Type B pancreatic cell (in vitro differentiated cells): ENCODE results near the gene FBXW7. TPM values are rescaled to one million over a fixed set of nuclear protein-coding genes. Genes with fewer than 3 reads are reported as not detected.
A peak's percentile ranks its signal among the peaks of the same experiment; 100 is the strongest.

Source experiments
- DNase-seq: peaks from one replicate; pipeline ENCODE4 v3.0.0; 2021; ENCODE audit warnings: mixed read lengths; ENCODE audit not compliant: unreplicated experiment; ENCODE audit errors: extremely low spot score
- H3K27ac Mint-ChIP-seq: 2 replicates; pipeline ENCODE4 v1.8.0; 2021; ENCODE audit warnings: mild to moderate bottlenecking, mixed read lengths
- H3K27me3 Mint-ChIP-seq: 2 replicates; pipeline ENCODE4 v1.8.0; 2021; ENCODE audit warnings: mixed read lengths
- H3K36me3 Mint-ChIP-seq: 2 replicates; pipeline ENCODE4 v1.8.0; 2021; ENCODE audit warnings: mixed read lengths
- H3K4me1 Mint-ChIP-seq: one replicate; pipeline ENCODE4 v1.8.0; 2021; ENCODE audit warnings: mixed read lengths; ENCODE audit not compliant: unreplicated experiment
- H3K4me3 Mint-ChIP-seq: 2 replicates; pipeline ENCODE4 v1.8.0; 2021; ENCODE audit warnings: mild to moderate bottlenecking, mixed read lengths
- H3K9me3 Mint-ChIP-seq: 2 replicates; pipeline ENCODE4 v1.8.0; 2021; ENCODE audit warnings: mixed read lengths
- long read RNA-seq: library from polyadenylated mRNA; unstranded; transcript quantifications from one replicate; pipeline ENCODE4 v2.0.0, GENCODE V29; 2020
- total RNA-seq: library from RNA; stranded (reverse); gene quantifications from 2 replicates; pipeline ENCODE4 v1.2.1, GENCODE V29; 2021; ENCODE audit warnings: low replicate concordance
- TF ChIP-seq, protein P1 (sequence below): fragments of 200-600 bp; sonication (generic); conservative IDR thresholded peaks from 2 replicates; pipeline ENCODE4 v1.5.0; 2021; ENCODE audit warnings: antibody characterized with exemption, mild to moderate bottlenecking

FBXW7 gene
- 49.3 and 53.0 TPM in 2 replicates for total RNA-seq
- long read RNA-seq, full-length matches to known transcripts = 63 of 77 reads
- long read RNA-seq, partial matches to known transcripts = 4 of 77 reads
- long read RNA-seq, other reads (novel, unspliced or antisense) = 10 of 77 reads

DNA sequence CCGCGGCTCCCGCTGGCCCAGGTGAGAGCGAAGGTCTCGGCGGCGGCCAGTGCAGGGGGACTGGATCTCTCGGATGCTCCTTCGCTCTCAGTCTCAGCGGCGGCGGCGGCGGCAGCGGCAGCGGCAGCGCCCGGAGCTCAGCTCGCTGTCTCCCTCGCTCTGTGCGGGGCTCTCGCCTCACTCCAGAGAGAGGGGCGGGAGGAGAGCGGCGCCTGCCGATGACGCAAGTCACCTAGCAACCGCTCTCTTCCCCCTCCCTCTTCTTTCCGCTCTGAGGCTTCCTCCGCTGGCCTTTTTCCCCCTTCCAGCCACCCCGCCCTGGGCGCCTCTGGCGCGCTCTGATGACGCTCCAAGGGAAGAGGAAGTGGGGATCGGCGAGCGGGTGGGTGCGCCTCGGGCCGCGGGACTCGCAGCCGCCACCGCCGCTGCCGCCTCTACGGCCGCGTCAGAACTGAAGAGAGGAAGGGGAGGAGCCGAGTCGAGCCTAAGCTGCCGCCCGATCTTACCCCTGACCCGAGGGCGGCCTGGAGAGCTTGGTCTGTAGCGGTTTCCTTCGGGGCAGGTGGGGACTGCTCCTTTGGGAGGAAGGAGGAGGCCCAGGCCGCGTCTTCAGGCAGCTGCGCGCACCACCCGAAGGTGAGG lies at the start of gene FBXW7:
Gene FBXW7, minus strand, starts transcription at position 190 of the 642 bp plus-strand sequence. CDS start 124,289 bp downstream, outside the sequence.
- H3K4me3 Mint-ChIP-seq = peak within 1 kb of the TSS; percentile 96
- DNase-seq = peak; percentile 99
- no peaks in the 10 kb centered on the region for H3K27me3 Mint-ChIP-seq
- peaks cover 4% of the 10 kb centered on the region for H3K36me3 Mint-ChIP-seq
- H3K9me3 Mint-ChIP-seq = no peaks in the 10 kb centered on the region
- H3K27ac Mint-ChIP-seq = peak within 1 kb of the TSS; percentile 97
- TF ChIP-seq, protein P1, sequence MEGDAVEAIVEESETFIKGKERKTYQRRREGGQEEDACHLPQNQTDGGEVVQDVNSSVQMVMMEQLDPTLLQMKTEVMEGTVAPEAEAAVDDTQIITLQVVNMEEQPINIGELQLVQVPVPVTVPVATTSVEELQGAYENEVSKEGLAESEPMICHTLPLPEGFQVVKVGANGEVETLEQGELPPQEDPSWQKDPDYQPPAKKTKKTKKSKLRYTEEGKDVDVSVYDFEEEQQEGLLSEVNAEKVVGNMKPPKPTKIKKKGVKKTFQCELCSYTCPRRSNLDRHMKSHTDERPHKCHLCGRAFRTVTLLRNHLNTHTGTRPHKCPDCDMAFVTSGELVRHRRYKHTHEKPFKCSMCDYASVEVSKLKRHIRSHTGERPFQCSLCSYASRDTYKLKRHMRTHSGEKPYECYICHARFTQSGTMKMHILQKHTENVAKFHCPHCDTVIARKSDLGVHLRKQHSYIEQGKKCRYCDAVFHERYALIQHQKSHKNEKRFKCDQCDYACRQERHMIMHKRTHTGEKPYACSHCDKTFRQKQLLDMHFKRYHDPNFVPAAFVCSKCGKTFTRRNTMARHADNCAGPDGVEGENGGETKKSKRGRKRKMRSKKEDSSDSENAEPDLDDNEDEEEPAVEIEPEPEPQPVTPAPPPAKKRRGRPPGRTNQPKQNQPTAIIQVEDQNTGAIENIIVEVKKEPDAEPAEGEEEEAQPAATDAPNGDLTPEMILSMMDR = no peak
- peaks cover 28% of the 10 kb centered on the region for H3K4me1 Mint-ChIP-seq

DNA sequence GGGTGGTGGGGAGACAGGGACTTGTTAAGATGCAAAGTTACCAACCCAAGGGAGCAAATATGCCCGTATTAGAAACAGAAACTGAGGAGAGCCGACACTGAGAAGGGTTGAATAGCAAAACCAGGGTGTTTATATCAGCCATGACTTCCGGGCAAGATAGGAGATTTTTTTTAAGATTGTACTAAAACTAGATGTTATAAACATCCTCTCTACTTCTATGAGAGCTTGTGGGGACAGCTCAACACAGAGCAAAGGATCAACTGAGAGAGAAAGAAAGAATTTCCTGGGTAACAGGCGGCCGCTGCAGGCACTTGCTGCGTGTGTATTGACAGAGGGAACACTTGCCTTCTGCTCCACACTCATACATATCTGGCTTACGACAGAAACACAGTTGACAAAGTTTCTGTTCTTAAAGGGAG lies 49.1 kb upstream of the FBXW7 start:
- TF ChIP-seq, protein P1 = no peak
- H3K4me1 Mint-ChIP-seq = peaks cover 11% of the 10 kb centered on the region
- H3K4me3 Mint-ChIP-seq = no peak overlapping the region
- no peak overlapping the region for H3K27ac Mint-ChIP-seq
- no peaks in the 10 kb centered on the region for H3K36me3 Mint-ChIP-seq
- no peak for DNase-seq
- no peaks in the 10 kb centered on the region for H3K27me3 Mint-ChIP-seq
- H3K9me3 Mint-ChIP-seq = peaks cover 4% of the 10 kb centered on the region

GRCh38 chr4:152581536-152582160 lies 45.8 kb upstream of the FBXW7 start:
- no peak for DNase-seq
- H3K27me3 Mint-ChIP-seq = no peaks in the 10 kb centered on the region
- TF ChIP-seq, protein P1 = peak; percentile 39
- H3K36me3 Mint-ChIP-seq = no peaks in the 10 kb centered on the region
- H3K4me1 Mint-ChIP-seq = peaks cover 19% of the 10 kb centered on the region
- peaks cover under 1% of the 10 kb centered on the region for H3K9me3 Mint-ChIP-seq
- H3K4me3 Mint-ChIP-seq = no peak overlapping the region
- no peak overlapping the region for H3K27ac Mint-ChIP-seq

- Mint-ChIP-seq H3K9me3 (no peaks in the 10 kb centered on the region), H3K27me3 (no peaks in the 10 kb centered on the region)
Observed at GRCh38 chr4:152579916-152580315, 44.0 kb upstream of the FBXW7 start.

GRCh38 chr4:152579107-152579764 lies 43.3 kb upstream of the FBXW7 start:
- Mint-ChIP-seq H3K27me3 (no peaks in the 10 kb centered on the region), H3K36me3 (no peaks in the 10 kb centered on the region), H3K4me1 (peaks cover 19% of the 10 kb centered on the region), H3K4me3 (no peak overlapping the region), H3K9me3 (no peaks in the 10 kb centered on the region), H3K27ac (no peak overlapping the region)
- no peak for DNase-seq
- TF ChIP-seq, protein P1 = peak; percentile 14

More at GRCh38 chr4:152579916-152580315, 44.0 kb upstream of the FBXW7 start:
- Mint-ChIP-seq H3K4me1 (peaks cover 17% of the 10 kb centered on the region), H3K4me3 (no peak overlapping the region), H3K27ac (no peak overlapping the region), H3K36me3 (no peaks in the 10 kb centered on the region)
- TF ChIP-seq, protein P1 = no peak
- DNase-seq = no peak
